GM18511 (cell line): ENCODE results near the gene CD300LF.

Source experiments
- ATAC-seq: cut with Tn5 transposase; IDR thresholded peaks from one replicate; pipeline ENCODE4 v1.9.1; 2021; ENCODE audit warnings: mild to moderate bottlenecking, moderate library complexity; ENCODE audit not compliant: unreplicated experiment

Gene CD300LF

DNA sequence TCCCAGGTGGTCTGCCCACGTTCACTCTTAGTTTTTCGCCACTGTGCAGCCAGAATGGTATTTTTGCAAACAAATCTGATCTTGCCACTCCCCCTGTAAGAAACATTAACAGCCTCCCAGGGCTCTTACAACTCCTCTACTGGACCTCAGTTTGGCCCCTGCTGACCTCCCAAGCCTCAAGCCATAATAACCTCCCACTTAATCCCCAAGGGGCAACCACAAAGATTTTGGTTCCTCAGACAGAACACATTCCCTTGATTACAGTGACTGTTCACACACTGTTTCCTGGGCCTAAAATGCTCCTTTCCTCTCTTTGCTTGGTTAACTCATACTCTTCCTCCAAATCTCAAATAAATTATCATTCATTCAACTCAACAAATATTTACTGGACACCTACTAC, 67.7 kb downstream of the CD300LF start:
- no peak for ATAC-seq

DNA sequence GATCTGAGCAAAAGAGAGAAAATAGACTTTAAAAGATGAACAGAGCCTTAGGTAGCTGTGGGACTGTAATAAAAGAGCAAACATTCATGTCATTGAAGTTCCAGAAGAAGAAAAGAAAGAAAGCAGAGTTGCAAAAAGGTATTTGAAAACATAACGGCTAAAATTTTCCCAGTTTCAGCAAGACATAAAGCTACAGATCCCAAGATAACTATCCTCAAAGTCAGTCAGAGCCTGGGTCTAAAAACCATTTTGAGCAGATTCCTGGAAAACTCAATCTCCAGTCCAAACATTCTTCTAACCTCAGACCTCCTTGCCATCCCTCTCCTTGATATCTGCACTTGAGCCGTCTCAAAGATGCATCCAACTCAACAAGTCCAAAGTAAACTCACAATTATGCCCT, 68.3 kb downstream of the CD300LF start:
- ATAC-seq: no peak
